Smooth muscle cell (in vitro differentiated cells): ENCODE measurements around the gene PRR33. TPM values are rescaled to one million over a fixed set of nuclear protein-coding genes. Genes with fewer than 3 reads are reported as not detected.

ENCODE experiments used
- DNase-seq: peaks from one replicate; lab custom pipeline; 2025; ENCODE audit not compliant: unreplicated experiment; lab: John Stamatoyannopoulos, UW
- H2AFZ ChIP-seq: fragments of 200-600 bp; sonication (generic); 2 replicates; pipeline ENCODE4 v1.6.0; 2016; ENCODE audit warnings: antibody characterized with exemption, low read depth, mild to moderate bottlenecking
- H3F3A ChIP-seq: fragments of 200-600 bp; sonication (generic); 2 replicates; pipeline ENCODE4 v1.6.0; 2017; ENCODE audit warnings: antibody characterized with exemption, low read depth
- H3K27ac ChIP-seq: fragments of 200-600 bp; sonication (generic); 2 replicates; pipeline ENCODE4 v1.5.1; 2016; ENCODE audit warnings: low read depth, mild to moderate bottlenecking
- H3K27me3 ChIP-seq: fragments of 200-600 bp; sonication (generic); 2 replicates; pipeline ENCODE4 v1.6.1; 2016; ENCODE audit warnings: low read depth, mild to moderate bottlenecking
- H3K36me3 ChIP-seq: fragments of 200-600 bp; sonication (generic); 2 replicates; pipeline ENCODE4 v1.5.1; 2016; ENCODE audit warnings: low read depth
- H3K4me1 ChIP-seq: fragments of 200-600 bp; sonication (generic); 2 replicates; pipeline ENCODE4 v1.5.1; 2016; ENCODE audit warnings: low read depth
- H3K4me2 ChIP-seq: fragments of 200-600 bp; sonication (generic); 2 replicates; pipeline ENCODE4 v1.6.0; 2016; ENCODE audit warnings: mild to moderate bottlenecking
- H3K4me3 ChIP-seq: fragments of 200-600 bp; sonication (generic); 2 replicates; pipeline ENCODE4 v1.5.1; 2016; ENCODE audit warnings: mild to moderate bottlenecking
- H3K79me2 ChIP-seq: fragments of 200-600 bp; sonication (generic); 2 replicates; pipeline ENCODE4 v1.6.0; 2016; ENCODE audit warnings: low read depth, mild to moderate bottlenecking
- H3K9ac ChIP-seq: fragments of 200-600 bp; sonication (generic); 2 replicates; pipeline ENCODE4 v1.6.0; 2016; ENCODE audit warnings: low read depth
- H3K9me3 ChIP-seq: fragments of 200-600 bp; sonication (generic); replicated peaks from 2 replicates; pipeline ENCODE4 v1.5.1; 2016; ENCODE audit warnings: low read depth
- H4K20me1 ChIP-seq: fragments of 200-600 bp; sonication (generic); 2 replicates; pipeline ENCODE4 v1.6.0; 2016; ENCODE audit warnings: low read depth
- CTCF ChIP-seq: fragments of 200-600 bp; sonication (generic); IDR thresholded peaks from 2 replicates; pipeline ENCODE4 v1.5.1; 2017; ENCODE audit warnings: borderline replicate concordance, mild to moderate bottlenecking, antibody characterized with exemption; ENCODE audit not compliant: insufficient read depth, poor library complexity, severe bottlenecking
- WGBS: methylation state at CpG from one replicate; pipeline ENCODE4 v1.1.7; 2016; ENCODE audit warnings: low lambda C conversion rate; 5-methylcytosine and 5-hydroxymethylcytosine counted together
- polyA plus RNA-seq: library from polyadenylated mRNA; unstranded; fragments of >200 nt; fragmentation: Nextera tagmentation; extraction: Ambion mirVana; gene quantifications from 2 replicates; pipeline ENCODE4 v1.2.1, GENCODE V29; 2016
- total RNA-seq: library from RNA; depleted of rRNA; stranded (reverse); fragments of >200 nt; gene quantifications from 2 replicates; pipeline ENCODE4 v1.2.3, GENCODE V29; 2014

The PRR33 gene
- total and polyA plus RNA-seq, 2 experiments from 2014 or later, result not detected

- Histone ChIP-seq H3K27ac (no peak overlapping the region), H2AFZ (no peak overlapping the region), H3K4me1 (no peaks in the 10 kb centered on the region), H3K9me3 (no peaks in the 10 kb centered on the region), H3K79me2 (no peaks in the 10 kb centered on the region), H3K9ac (no peak overlapping the region), H3F3A (no peaks in the 10 kb centered on the region), H4K20me1 (no peaks in the 10 kb centered on the region), H3K4me2 (no peak overlapping the region), H3K27me3 (no peaks in the 10 kb centered on the region), H3K4me3 (no peak overlapping the region), H3K36me3 (no peaks in the 10 kb centered on the region)
- TF ChIP-seq CTCF, result no peak
- WGBS, result 88% methylated on average over 23 of the region's 27 CpGs
- no peak for DNase-seq
These were observed 37.4 kb downstream of the PRR33 start for GRCh38 chr11:1854132-1854948.

GRCh38 chr11:1853376-1854131 lies 38.1 kb downstream of the PRR33 start:
- Histone ChIP-seq H3F3A (no peaks in the 10 kb centered on the region), H3K36me3 (no peaks in the 10 kb centered on the region), H3K27me3 (no peaks in the 10 kb centered on the region), H2AFZ (no peak overlapping the region), H3K79me2 (no peaks in the 10 kb centered on the region), H3K9ac (no peak overlapping the region), H3K9me3 (no peaks in the 10 kb centered on the region), H3K4me3 (no peak overlapping the region), H4K20me1 (no peaks in the 10 kb centered on the region), H3K4me2 (no peak overlapping the region), H3K27ac (no peak overlapping the region), H3K4me1 (no peaks in the 10 kb centered on the region)
- no peak for TF ChIP-seq CTCF
- no peak for DNase-seq
- WGBS, result 95% methylated on average over 19 of the region's 19 CpGs

- WGBS, result 92% methylated on average over 18 of the region's 18 CpGs
- no peaks in the 10 kb centered on the region for H3K36me3 ChIP-seq
- H3K79me2 ChIP-seq, result no peaks in the 10 kb centered on the region
- TF ChIP-seq CTCF, result no peak
- H2AFZ ChIP-seq, result no peak within 1 kb of the TSS
- H3K4me2 ChIP-seq, result no peak within 1 kb of the TSS
- H3K27ac ChIP-seq, result no peak within 1 kb of the TSS
- H3F3A ChIP-seq, result no peaks in the 10 kb centered on the region
- no peaks in the 10 kb centered on the region for H3K27me3 ChIP-seq
- no peak for DNase-seq
- no peak within 1 kb of the TSS for H3K4me3 ChIP-seq
- H3K9ac ChIP-seq, result no peak within 1 kb of the TSS
- H3K4me1 ChIP-seq, result no peaks in the 10 kb centered on the region
- no peaks in the 10 kb centered on the region for H3K9me3 ChIP-seq
- no peaks in the 10 kb centered on the region for H4K20me1 ChIP-seq
These were observed 38.8 kb downstream of the PRR33 start, which contains the start of gene LSP1 for GRCh38 chr11:1852877-1853276. Gene LSP1, plus strand, starts transcription at chr11:1853084. Its CDS starts 61 bp downstream, at chr11:1853145.
